H1 (cell line): Measurements from ENCODE around the gene SPRED1. TPM values are rescaled to one million over a fixed set of nuclear protein-coding genes. Genes with fewer than 3 reads are reported as not detected.

Experiments used
- CTCF ChIA-PET: fragments of 300-600 bp; sonication (Branson Sonifier 250); formaldehyde crosslinking; loops from one replicate; lab custom pipeline; 2021; ENCODE audit not compliant: partially characterized antibody; lab: Charles Lee
- POLR2A ChIA-PET: fragments of 300-600 bp; sonication (Branson Sonifier 250); formaldehyde crosslinking; loops from one replicate; lab custom pipeline; 2021; ENCODE audit warnings: inconsistent platforms; ENCODE audit not compliant: partially characterized antibody; lab: Charles Lee
- DNase-seq, 2 experiments: peaks; one replicate each; pipeline versions ENCODE4 v3.0.0 to v3.0.0-alpha.2; 2010 to 2022; ENCODE audit warnings: low spot score in 2 of 2, low read depth in 1 of 2, mixed read lengths in 1 of 2
- FAIRE-seq: peaks from 2 replicates; lab custom pipeline; 2011; peaks lifted over from hg19 to GRCh38; lab: Jason Lieb, UNC
- H2AFZ ChIP-seq: 2 replicates; pipeline ENCODE4 v1.8.1; 2012; ENCODE audit warnings: low read length, inconsistent platforms
- H2AK5ac ChIP-seq: 2 replicates; pipeline ENCODE4 v1.6.1; 2013; ENCODE audit warnings: low read depth, low read length
- H2BK120ac ChIP-seq: replicated peaks from 2 replicates; pipeline ENCODE3; 2013; ENCODE audit warnings: low read depth, low read length, inconsistent platforms
- H2BK12ac ChIP-seq: 2 replicates; pipeline ENCODE4 v1.6.1; 2013; ENCODE audit warnings: low read depth, low read length
- H2BK15ac ChIP-seq: 2 replicates; pipeline ENCODE4 v1.6.1; 2013; ENCODE audit warnings: low read length
- H2BK20ac ChIP-seq: 2 replicates; pipeline ENCODE4 v1.6.1; 2013; ENCODE audit warnings: low read length
- H2BK5ac ChIP-seq: 2 replicates; pipeline ENCODE4 v1.6.1; 2013; ENCODE audit warnings: low read depth, low read length
- H3K14ac ChIP-seq: 2 replicates; pipeline ENCODE4 v1.6.1; 2013; ENCODE audit warnings: inconsistent platforms; ENCODE audit not compliant: insufficient read length
- H3K18ac ChIP-seq: 2 replicates; pipeline ENCODE4 v1.6.1; 2013; ENCODE audit warnings: low read length; ENCODE audit errors: extremely low read depth
- H3K23ac ChIP-seq: 2 replicates; pipeline ENCODE4 v1.6.1; 2013; ENCODE audit warnings: inconsistent platforms; ENCODE audit not compliant: insufficient read length
- H3K23me2 ChIP-seq: 2 replicates; pipeline ENCODE4 v1.6.1; 2013; ENCODE audit warnings: low read depth, low read length
- H3K27ac ChIP-seq: 2 replicates; pipeline ENCODE4 v1.6.1; 2011; ENCODE audit warnings: low read depth, low read length, inconsistent platforms
- H3K27me3 ChIP-seq, 4 experiments: replicated peaks in 1 of 4; 1 replicate in 1 of 4; 2 replicates in 3 of 4; pipeline versions ENCODE4 v1.6.1 to v1.8.1; 2011 to 2013; ENCODE audit warnings: low read length in 3 of 4, mild to moderate bottlenecking in 3 of 4, inconsistent platforms in 2 of 4, mixed read lengths in 2 of 4, moderate library complexity in 1 of 4; ENCODE audit not compliant: control insufficient read depth in 3 of 4, insufficient read depth in 3 of 4; ENCODE audit errors: extremely low read depth in 1 of 4
- H3K36me3 ChIP-seq, 4 experiments: 2 replicates each; pipeline versions ENCODE4 v1.6.1 to v1.8.1; 2011 to 2013; ENCODE audit warnings: mild to moderate bottlenecking in 4 of 4, low read length in 3 of 4, moderate library complexity in 2 of 4, control low read depth in 1 of 4, inconsistent platforms in 1 of 4; ENCODE audit not compliant: insufficient read depth in 4 of 4, control insufficient read depth in 2 of 4
- H3K4ac ChIP-seq: replicated peaks from 2 replicates; pipeline ENCODE3; 2013; ENCODE audit warnings: low read length, low read depth, mixed read lengths, inconsistent platforms; ENCODE audit not compliant: insufficient read length
- H3K4me1 ChIP-seq, 4 experiments: replicated peaks in 1 of 4; 1 replicate in 1 of 4; 2 replicates in 3 of 4; pipeline versions ENCODE4 v1.6.1 to v1.8.1; 2011 to 2013; ENCODE audit warnings: low read length in 3 of 4, inconsistent platforms in 2 of 4, mixed read lengths in 1 of 4; ENCODE audit not compliant: insufficient read depth in 4 of 4, control insufficient read depth in 3 of 4
- H3K4me2 ChIP-seq, 2 experiments: 2 replicates each; pipeline versions ENCODE4 v1.6.1 to v1.8.1; 2011 to 2013; ENCODE audit warnings: low read depth in 2 of 2, low read length in 2 of 2, control low read depth in 1 of 2, inconsistent platforms in 1 of 2, mild to moderate bottlenecking in 1 of 2; ENCODE audit not compliant: insufficient read depth in 1 of 2
- H3K4me3 ChIP-seq, 4 experiments: fragments of 200-600, 300-600 bp in 1 of 4; sonication (generic), shearing (Covaris generic), sonication (Bioruptor Twin) in 1 of 4; 2 replicates each; pipeline versions ENCODE4 v1.5.1 to v1.8.1; 2011 to 2016; ENCODE audit warnings: low read length in 4 of 4, low read depth in 3 of 4, control low read depth in 2 of 4, inconsistent platforms in 2 of 4, mild to moderate bottlenecking in 2 of 4, mixed read lengths in 1 of 4, moderate library complexity in 1 of 4; ENCODE audit not compliant: insufficient read depth in 2 of 4; ENCODE audit errors: extremely low read depth in 1 of 4
- H3K56ac ChIP-seq: replicated peaks from 2 replicates; pipeline ENCODE3; 2013; ENCODE audit warnings: low read depth, mild to moderate bottlenecking, mixed read lengths, low read length, inconsistent platforms; ENCODE audit not compliant: insufficient read length
- H3K79me1 ChIP-seq: 2 replicates; pipeline ENCODE4 v1.6.1; 2013; ENCODE audit warnings: low read depth, low read length, control low read depth
- H3K79me2 ChIP-seq, 2 experiments: 2 replicates each; pipeline versions ENCODE4 v1.6.1 to v1.8.1; 2012 to 2013; ENCODE audit warnings: low read length in 2 of 2, mild to moderate bottlenecking in 2 of 2, inconsistent platforms in 1 of 2; ENCODE audit not compliant: insufficient read depth in 2 of 2, control insufficient read depth in 1 of 2
- H3K9ac ChIP-seq, 4 experiments: replicated peaks in 1 of 4; 1 replicate in 1 of 4; 2 replicates in 3 of 4; pipeline versions ENCODE4 v1.6.1 to v1.8.1; 2011 to 2013; ENCODE audit warnings: low read depth in 3 of 4, low read length in 3 of 4, control low read depth in 2 of 4, mild to moderate bottlenecking in 2 of 4, moderate library complexity in 2 of 4, inconsistent platforms in 1 of 4; ENCODE audit errors: extremely low read depth in 1 of 4
- H3K9me3 ChIP-seq, 2 experiments: 2 replicates each; pipeline versions ENCODE4 v1.6.1 to v1.8.1; 2012 to 2013; ENCODE audit warnings: mild to moderate bottlenecking in 2 of 2, moderate library complexity in 2 of 2, control low read depth in 1 of 2, inconsistent platforms in 1 of 2, low read depth in 1 of 2, low read length in 1 of 2, mixed read lengths in 1 of 2; ENCODE audit not compliant: insufficient read depth in 2 of 2
- H4K20me1 ChIP-seq, 2 experiments: replicated peaks in 1 of 2; 2 replicates each; pipeline versions ENCODE3 to v1.8.1; 2011 to 2013; ENCODE audit warnings: inconsistent platforms in 2 of 2, low read length in 2 of 2, mild to moderate bottlenecking in 1 of 2; ENCODE audit not compliant: insufficient read depth in 2 of 2, control insufficient read depth in 1 of 2
- H4K5ac ChIP-seq: 2 replicates; pipeline ENCODE4 v1.6.1; 2013; ENCODE audit warnings: low read length, low read depth, mixed read lengths, inconsistent platforms; ENCODE audit not compliant: insufficient read length
- H4K8ac ChIP-seq: 2 replicates; pipeline ENCODE4 v1.8.0; 2013; ENCODE audit warnings: mild to moderate bottlenecking, moderate library complexity, low read length, inconsistent platforms; ENCODE audit not compliant: insufficient read depth; ENCODE audit errors: extremely low read depth
- H4K91ac ChIP-seq: replicated peaks from 2 replicates; pipeline ENCODE3; 2013; ENCODE audit warnings: low read length, mixed read lengths, inconsistent platforms; ENCODE audit not compliant: insufficient read length
- GABPA ChIP-seq: IDR thresholded peaks from 2 replicates; pipeline ENCODE4 v1.6.1; 2011; ENCODE audit warnings: mild to moderate bottlenecking, low read length, moderate library complexity, borderline replicate concordance; ENCODE audit not compliant: insufficient read depth
- KDM5A ChIP-seq: fragments of 200-600 bp; IDR thresholded peaks from 2 replicates; pipeline ENCODE4 v1.7.1; 2012; ENCODE audit warnings: mild to moderate bottlenecking, low read length, inconsistent platforms, mixed read lengths
- NRF1 ChIP-seq: IDR thresholded peaks from 2 replicates; pipeline ENCODE4 v1.6.1; 2011; ENCODE audit warnings: mild to moderate bottlenecking, low read depth, low read length, improper control_type of control experiment
- POLR2A ChIP-seq, 2 experiments: IDR thresholded peaks; 1 replicate in 1 of 2; 2 replicates in 1 of 2; pipeline ENCODE4 v1.6.1; 2011; ENCODE audit warnings: low read depth in 2 of 2, low read length in 2 of 2, mild to moderate bottlenecking in 2 of 2; ENCODE audit errors: control extremely low read depth in 1 of 2
- SRF ChIP-seq: IDR thresholded peaks from 2 replicates; pipeline ENCODE4 v1.6.1; 2011; ENCODE audit warnings: mild to moderate bottlenecking, low read depth, low read length, moderate library complexity
- YY1 ChIP-seq: IDR thresholded peaks from 2 replicates; pipeline ENCODE4 v1.6.1; 2011; ENCODE audit warnings: low read depth, mild to moderate bottlenecking, low read length
- WGBS, 2 experiments: shearing (Covaris generic) in 1 of 2; methylation state at CpG; one replicate each; pipeline versions ENCODE4 v1.1.6 to v1.1.7; 2013 to 2015; ENCODE audit warnings: low lambda C conversion rate in 2 of 2, mixed read lengths in 2 of 2, inconsistent platforms in 1 of 2, low coverage in 1 of 2, missing lambda C conversion rate in 1 of 2; ENCODE audit not compliant: insufficient replicate concordance in 2 of 2, insufficient coverage in 1 of 2, insufficient read length in 1 of 2; ENCODE audit errors: extremely low coverage in 1 of 2, missing lambda C conversion rate in 1 of 2; 5-methylcytosine and 5-hydroxymethylcytosine counted together
- polyA plus RNA-seq, 7 experiments: library from polyadenylated mRNA; depleted of rRNA in 3 of 7; stranded (reverse) in 5 of 7; unstranded in 2 of 7; fragments of >200 nt in 5 of 7; fragments of 200-250 nt in 2 of 7; gene quantifications; 1 replicate in 5 of 7; 2 replicates in 1 of 7; 4 replicates in 1 of 7; pipeline versions ENCODE4 v1.2.1 to v1.2.3, GENCODE V29; 2011 to 2013; ENCODE audit warnings: missing spikeins in 2 of 7, mixed read lengths in 2 of 7
- total RNA-seq: library from RNA; stranded (reverse); fragmentation: NEBNext Ultra II Directional; extraction: Animal tissue kit (Norgen Biotek cat#: 25700); gene quantifications from 2 replicates; pipeline ENCODE4 v1.2.1, GENCODE V29; 2021

SPRED1 gene
- total and polyA plus RNA-seq, 2 of the 8 experiments (the other 6 are each of a cell fraction or from before 2014, with no cell fraction given): 5.5 to 30.3 TPM

GRCh38 chr15:38217191-38217595, 35.4 kb upstream of the SPRED1 start:
- Histone ChIP-seq H3K4me2 (no peak overlapping the region), H3K9ac (no peak overlapping the region), H3K14ac (no peak overlapping the region), H2AK5ac (no peak overlapping the region), H3K4me3 (no peak overlapping the region), H4K91ac (no peak overlapping the region), H4K8ac (no peak overlapping the region), H3K9me3 (no peaks in the 10 kb centered on the region), H2AFZ (no peak overlapping the region), H3K18ac (no peak overlapping the region), H4K5ac (no peak overlapping the region), H3K79me2 (no peaks in the 10 kb centered on the region), H3K36me3 (no peaks in the 10 kb centered on the region), H2BK5ac (no peak overlapping the region), H4K20me1 (no peaks in the 10 kb centered on the region), H3K4me1 (peaks cover 0 to 5% (median 2%) of the 10 kb centered on the region in 4 experiments; a peak in 2 of 7 replicates), H2BK120ac (no peak overlapping the region), H3K27ac (no peak overlapping the region), H3K23ac (no peak overlapping the region), H3K4ac (no peak overlapping the region), H3K23me2 (no peaks in the 10 kb centered on the region), H2BK15ac (no peak overlapping the region), H3K79me1 (no peaks in the 10 kb centered on the region), H3K56ac (no peak overlapping the region), H2BK20ac (no peak overlapping the region), H2BK12ac (no peak overlapping the region), H3K27me3 (no peaks in the 10 kb centered on the region)
- no peak for DNase-seq
- ChIA-PET POLR2A (no interaction called here), CTCF (interaction anchor here (0.6 kb wide), 1 partner anchor 16 kb away, joined by 3 read pairs; no protein-coding TSS in a partner anchor)
- WGBS, 2 experiments: 100% methylated on average over 3 of the region's 3 CpGs; no CpG with 5 or more reads in 1 of the 2 experiments
- TF ChIP-seq GABPA: no peak
- TF ChIP-seq POLR2A (IDR thresholded peaks at IDR 0.05; ENCODE audit: control extremely low read depth in 1 of 2, low read depth in 2 of 2, low read length in 2 of 2): no peak
- TF ChIP-seq NRF1: no peak
- no peak for TF ChIP-seq KDM5A
- no peak for TF ChIP-seq YY1
- TF ChIP-seq SRF: no peak
- FAIRE-seq: no peak
